ENCODE measurements around the gene RAB3B.

The RAB3B gene

GRCh38 chr1:51963592-51964308 lies 26.8 kb downstream of the RAB3B start:
- H3K27me3 ChIP-seq (ENCODE audit: low read depth, low read length): peaks cover 6% of the 10 kb centered on the region
- no peaks in the 10 kb centered on the region for H3K9me3 ChIP-seq (ENCODE audit: control insufficient read depth in 1 of 2, low read length in 2 of 2)
- no peak overlapping the region for H3K4me3 ChIP-seq (ENCODE audit: low read depth in 1 of 2, low read length in 2 of 2)

GRCh38 chr1:51962486-51963356 lies 27.8 kb downstream of the RAB3B start:
- H3K4me1 ChIP-seq (ENCODE audit: control insufficient read depth in 1 of 2, insufficient read depth in 2 of 2, low read length in 2 of 2): no peaks in the 10 kb centered on the region
- no peak overlapping the region for H3K27ac ChIP-seq (ENCODE audit: low read length)
- no peak overlapping the region for H3K4me3 ChIP-seq (ENCODE audit: low read depth in 1 of 2, low read length in 2 of 2)
- no peaks in the 10 kb centered on the region for H3K9me3 ChIP-seq (ENCODE audit: control insufficient read depth in 1 of 2, low read length in 2 of 2)
- peaks cover 6% of the 10 kb centered on the region for H3K27me3 ChIP-seq (ENCODE audit: low read depth, low read length)
- no peaks in the 10 kb centered on the region for H3K36me3 ChIP-seq (ENCODE audit: control insufficient read depth in 1 of 2, insufficient read depth in 2 of 2, low read length in 2 of 2)

More at GRCh38 chr1:51963592-51964308, 26.8 kb downstream of the RAB3B start:
- Histone ChIP-seq H3K4me1 (ENCODE audit: control insufficient read depth in 1 of 2, insufficient read depth in 2 of 2, low read length in 2 of 2) (no peaks in the 10 kb centered on the region), H3K27ac (ENCODE audit: low read length) (no peak overlapping the region), H3K36me3 (ENCODE audit: control insufficient read depth in 1 of 2, insufficient read depth in 2 of 2, low read length in 2 of 2) (no peaks in the 10 kb centered on the region)

- Histone ChIP-seq H3K27ac (ENCODE audit: low read length) (no peak overlapping the region), H3K27me3 (ENCODE audit: low read depth, low read length) (peaks cover 6% of the 10 kb centered on the region), H3K4me1 (ENCODE audit: control insufficient read depth in 1 of 2, insufficient read depth in 2 of 2, low read length in 2 of 2) (no peaks in the 10 kb centered on the region), H3K4me3 (ENCODE audit: low read depth in 1 of 2, low read length in 2 of 2) (no peak overlapping the region), H3K36me3 (ENCODE audit: control insufficient read depth in 1 of 2, insufficient read depth in 2 of 2, low read length in 2 of 2) (no peaks in the 10 kb centered on the region), H3K9me3 (ENCODE audit: control insufficient read depth in 1 of 2, low read length in 2 of 2) (no peaks in the 10 kb centered on the region)
These were observed 28.5 kb downstream of the RAB3B start for GRCh38 chr1:51961954-51962353.

- Histone ChIP-seq H3K4me3 (ENCODE audit: low read depth in 1 of 2, low read length in 2 of 2) (no peak overlapping the region), H3K27me3 (ENCODE audit: low read depth, low read length) (peaks cover 6% of the 10 kb centered on the region), H3K36me3 (ENCODE audit: control insufficient read depth in 1 of 2, insufficient read depth in 2 of 2, low read length in 2 of 2) (no peaks in the 10 kb centered on the region), H3K27ac (ENCODE audit: low read length) (no peak overlapping the region), H3K9me3 (ENCODE audit: control insufficient read depth in 1 of 2, low read length in 2 of 2) (no peaks in the 10 kb centered on the region), H3K4me1 (ENCODE audit: control insufficient read depth in 1 of 2, insufficient read depth in 2 of 2, low read length in 2 of 2) (no peaks in the 10 kb centered on the region)
These were observed 29.3 kb downstream of the RAB3B start for GRCh38 chr1:51961231-51961630.

- no peaks in the 10 kb centered on the region for H3K4me1 ChIP-seq (ENCODE audit: control insufficient read depth in 1 of 2, insufficient read depth in 2 of 2, low read length in 2 of 2)
These were observed 30.2 kb downstream of the RAB3B start for GRCh38 chr1:51960262-51960661.

GRCh38 chr1:51958824-51959223 lies 31.7 kb downstream of the RAB3B start:
- no peak overlapping the region for H3K4me3 ChIP-seq (ENCODE audit: low read depth in 1 of 2, low read length in 2 of 2)
- no peaks in the 10 kb centered on the region for H3K9me3 ChIP-seq (ENCODE audit: control insufficient read depth in 1 of 2, low read length in 2 of 2)
- no peaks in the 10 kb centered on the region for H3K36me3 ChIP-seq (ENCODE audit: control insufficient read depth in 1 of 2, insufficient read depth in 2 of 2, low read length in 2 of 2)
- peaks cover 6% of the 10 kb centered on the region for H3K27me3 ChIP-seq (ENCODE audit: low read depth, low read length)
- no peaks in the 10 kb centered on the region for H3K4me1 ChIP-seq (ENCODE audit: control insufficient read depth in 1 of 2, insufficient read depth in 2 of 2, low read length in 2 of 2)
- H3K27ac ChIP-seq (ENCODE audit: low read length): no peak overlapping the region

More at GRCh38 chr1:51960262-51960661, 30.2 kb downstream of the RAB3B start:
- Histone ChIP-seq H3K36me3 (ENCODE audit: control insufficient read depth in 1 of 2, insufficient read depth in 2 of 2, low read length in 2 of 2) (no peaks in the 10 kb centered on the region), H3K27me3 (ENCODE audit: low read depth, low read length) (peaks cover 6% of the 10 kb centered on the region), H3K9me3 (ENCODE audit: control insufficient read depth in 1 of 2, low read length in 2 of 2) (no peaks in the 10 kb centered on the region), H3K27ac (ENCODE audit: low read length) (no peak overlapping the region), H3K4me3 (ENCODE audit: low read depth in 1 of 2, low read length in 2 of 2) (no peak overlapping the region)

GRCh38 chr1:51957618-51958017 lies 32.9 kb downstream of the RAB3B start:
- no peaks in the 10 kb centered on the region for H3K4me1 ChIP-seq (ENCODE audit: control insufficient read depth in 1 of 2, insufficient read depth in 2 of 2, low read length in 2 of 2)
- H3K9me3 ChIP-seq (ENCODE audit: control insufficient read depth in 1 of 2, low read length in 2 of 2): no peaks in the 10 kb centered on the region
- H3K36me3 ChIP-seq (ENCODE audit: control insufficient read depth in 1 of 2, insufficient read depth in 2 of 2, low read length in 2 of 2): no peaks in the 10 kb centered on the region
- no peak overlapping the region for H3K4me3 ChIP-seq (ENCODE audit: low read depth in 1 of 2, low read length in 2 of 2)
- H3K27ac ChIP-seq (ENCODE audit: low read length): no peak overlapping the region
- peaks cover 6% of the 10 kb centered on the region for H3K27me3 ChIP-seq (ENCODE audit: low read depth, low read length)

GRCh38 chr1:51956528-51957509 lies 33.7 kb downstream of the RAB3B start:
- Histone ChIP-seq H3K27ac (ENCODE audit: low read length) (no peak overlapping the region), H3K4me3 (ENCODE audit: low read depth in 1 of 2, low read length in 2 of 2) (no peak overlapping the region), H3K9me3 (ENCODE audit: control insufficient read depth in 1 of 2, low read length in 2 of 2) (no peaks in the 10 kb centered on the region), H3K4me1 (ENCODE audit: control insufficient read depth in 1 of 2, insufficient read depth in 2 of 2, low read length in 2 of 2) (no peaks in the 10 kb centered on the region), H3K27me3 (ENCODE audit: low read depth, low read length) (peaks cover 6% of the 10 kb centered on the region), H3K36me3 (ENCODE audit: control insufficient read depth in 1 of 2, insufficient read depth in 2 of 2, low read length in 2 of 2) (no peaks in the 10 kb centered on the region)

GRCh38 chr1:51955797-51956527 lies 34.5 kb downstream of the RAB3B start:
- no peaks in the 10 kb centered on the region for H3K4me1 ChIP-seq (ENCODE audit: control insufficient read depth in 1 of 2, insufficient read depth in 2 of 2, low read length in 2 of 2)
- no peaks in the 10 kb centered on the region for H3K9me3 ChIP-seq (ENCODE audit: control insufficient read depth in 1 of 2, low read length in 2 of 2)
- H3K36me3 ChIP-seq (ENCODE audit: control insufficient read depth in 1 of 2, insufficient read depth in 2 of 2, low read length in 2 of 2): no peaks in the 10 kb centered on the region
- no peak overlapping the region for H3K27ac ChIP-seq (ENCODE audit: low read length)
- H3K27me3 ChIP-seq (ENCODE audit: low read depth, low read length): peaks cover 6% of the 10 kb centered on the region
- H3K4me3 ChIP-seq (ENCODE audit: low read depth in 1 of 2, low read length in 2 of 2): no peak overlapping the region

GRCh38 chr1:51954783-51955182 lies 35.7 kb downstream of the RAB3B start:
- Histone ChIP-seq H3K9me3 (ENCODE audit: control insufficient read depth in 1 of 2, low read length in 2 of 2) (peaks cover 0 to 2% of the 10 kb centered on the region in 2 donors), H3K4me3 (ENCODE audit: low read depth in 1 of 2, low read length in 2 of 2) (no peak overlapping the region), H3K36me3 (ENCODE audit: control insufficient read depth in 1 of 2, insufficient read depth in 2 of 2, low read length in 2 of 2) (no peaks in the 10 kb centered on the region), H3K27ac (ENCODE audit: low read length) (no peak overlapping the region), H3K4me1 (ENCODE audit: control insufficient read depth in 1 of 2, insufficient read depth in 2 of 2, low read length in 2 of 2) (no peaks in the 10 kb centered on the region), H3K27me3 (ENCODE audit: low read depth, low read length) (no peaks in the 10 kb centered on the region)

Measured in muscle layer of duodenum (tissue), 2 donors.